Prostate gland (tissue), 2 donors: ENCODE data around the gene BRD7. TPM values are rescaled to one million over a fixed set of nuclear protein-coding genes. Genes with fewer than 3 reads are reported as not detected.

Experiments used
- DNase-seq: peaks from one replicate; pipeline ENCODE4 v3.0.0-alpha.2; 2019; ENCODE audit warnings: low spot score
- H3K27ac ChIP-seq, 2 donors: fragments of 200-600 bp; sonication (generic); 2 replicates each; pipeline ENCODE4 v1.5.1; 2017 to 2019
- H3K27me3 ChIP-seq: fragments of 200-600 bp; sonication (generic); replicated peaks from 2 replicates; pipeline ENCODE4 v1.5.1; 2019; ENCODE audit not compliant: insufficient read depth
- H3K36me3 ChIP-seq, 2 donors: fragments of 200-600 bp; sonication (generic); 1 replicate in 1 of 2; 2 replicates in 1 of 2; pipeline versions ENCODE4 v1.5.1 to v1.8.1; 2017 to 2019
- H3K4me1 ChIP-seq: fragments of 200-600 bp; sonication (generic); replicated peaks from 2 replicates; pipeline ENCODE4 v1.5.1; 2019
- H3K4me3 ChIP-seq, 2 donors: fragments of 200-600 bp; sonication (generic); 2 replicates each; pipeline ENCODE4 v1.5.1; 2017 to 2019
- H3K9me3 ChIP-seq: fragments of 200-600 bp; sonication (generic); 2 replicates; pipeline ENCODE4 v1.5.1; 2017
- POLR2A ChIP-seq: fragments of 450-650 bp; IDR thresholded peaks from one replicate; pipeline ENCODE4 v1.6.1; 2016; ENCODE audit warnings: antibody characterized with exemption, mild to moderate bottlenecking
- POLR2AphosphoS5 ChIP-seq: sonication (generic); formaldehyde crosslinking; IDR thresholded peaks from one replicate; pipeline ENCODE4 v1.6.1; 2017; ENCODE audit warnings: antibody characterized with exemption
- WGBS: methylation state at CpG from one replicate; pipeline ENCODE4 v1.1.5; 2018; 5-methylcytosine and 5-hydroxymethylcytosine counted together
- intact Hi-C: fragments of 100-400 bp; cut with DNase I; formaldehyde crosslinking; loops from one replicate; pipeline ENCODE4 v1.14.2; 2022
- total RNA-seq, 2 donors: library from RNA; depleted of rRNA; stranded (reverse); fragments of >200 nt; gene quantifications; one replicate each; pipeline ENCODE4 v1.1.0, GENCODE V29; 2016
- TF ChIP-seq, protein P1 (sequence below), 4 experiments: fragments of 200-600 bp in 2 of 4; fragments of 450-650 bp in 2 of 4; sonication (generic) in 2 of 4; IDR thresholded peaks; 1 replicate in 3 of 4; 2 replicates in 1 of 4; pipeline ENCODE4 v1.5.1; 2016 to 2019; ENCODE audit warnings: antibody characterized with exemption in 4 of 4, mild to moderate bottlenecking in 2 of 4, moderate library complexity in 2 of 4

BRD7 gene
- total RNA-seq, 2 donors from 2014 or later: 38.7 to 66.0 TPM

DNA sequence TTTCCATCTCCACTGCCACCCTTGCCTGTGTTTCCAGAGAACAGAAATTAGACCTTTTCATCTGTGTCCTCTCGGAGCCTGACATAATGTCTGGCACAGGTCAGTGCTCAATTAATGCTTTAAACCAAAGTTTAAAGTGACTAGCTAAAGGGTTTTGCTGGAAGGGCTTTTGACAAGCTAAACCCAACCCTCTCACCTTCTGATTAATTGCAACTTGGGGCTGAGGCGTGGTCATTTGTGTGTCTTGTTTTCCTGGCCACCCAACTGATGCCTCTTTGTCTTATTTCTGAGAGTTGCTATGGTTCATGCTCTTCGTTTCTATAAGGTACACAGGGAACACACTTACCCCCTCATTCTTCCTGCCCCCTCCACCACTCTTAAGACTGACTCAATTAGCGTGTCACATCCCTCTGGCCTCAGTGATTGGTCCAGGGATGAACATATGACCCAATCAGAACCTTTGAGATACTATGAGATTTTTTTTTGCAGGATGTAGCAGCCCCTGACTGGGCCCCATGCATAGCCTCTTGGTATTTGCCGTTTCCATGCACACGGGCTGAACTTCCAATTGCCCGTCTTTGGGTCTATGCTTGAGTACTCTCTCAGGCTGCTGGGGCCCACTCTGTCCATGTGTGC lies 15.8 kb upstream of the BRD7 start:
- H3K9me3 ChIP-seq: no peaks in the 10 kb centered on the region
- no peak overlapping the region for H3K4me3 ChIP-seq
- intact Hi-C loops: loop anchor here (5.0 kb wide), 1 partner anchor 133 kb away; no protein-coding TSS in a partner anchor
- H3K27me3 ChIP-seq: peaks cover 4% of the 10 kb centered on the region
- no peak overlapping the region for H3K27ac ChIP-seq
- WGBS: 68% methylated on average over 7 of the region's 7 CpGs
- no peak for DNase-seq
- TF ChIP-seq, protein P1, sequence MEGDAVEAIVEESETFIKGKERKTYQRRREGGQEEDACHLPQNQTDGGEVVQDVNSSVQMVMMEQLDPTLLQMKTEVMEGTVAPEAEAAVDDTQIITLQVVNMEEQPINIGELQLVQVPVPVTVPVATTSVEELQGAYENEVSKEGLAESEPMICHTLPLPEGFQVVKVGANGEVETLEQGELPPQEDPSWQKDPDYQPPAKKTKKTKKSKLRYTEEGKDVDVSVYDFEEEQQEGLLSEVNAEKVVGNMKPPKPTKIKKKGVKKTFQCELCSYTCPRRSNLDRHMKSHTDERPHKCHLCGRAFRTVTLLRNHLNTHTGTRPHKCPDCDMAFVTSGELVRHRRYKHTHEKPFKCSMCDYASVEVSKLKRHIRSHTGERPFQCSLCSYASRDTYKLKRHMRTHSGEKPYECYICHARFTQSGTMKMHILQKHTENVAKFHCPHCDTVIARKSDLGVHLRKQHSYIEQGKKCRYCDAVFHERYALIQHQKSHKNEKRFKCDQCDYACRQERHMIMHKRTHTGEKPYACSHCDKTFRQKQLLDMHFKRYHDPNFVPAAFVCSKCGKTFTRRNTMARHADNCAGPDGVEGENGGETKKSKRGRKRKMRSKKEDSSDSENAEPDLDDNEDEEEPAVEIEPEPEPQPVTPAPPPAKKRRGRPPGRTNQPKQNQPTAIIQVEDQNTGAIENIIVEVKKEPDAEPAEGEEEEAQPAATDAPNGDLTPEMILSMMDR (IDR thresholded peaks at IDR 0.05): no peak
- TF ChIP-seq POLR2AphosphoS5 (no peak), POLR2A (no peak)
- no peaks in the 10 kb centered on the region for H3K36me3 ChIP-seq
- no peaks in the 10 kb centered on the region for H3K4me1 ChIP-seq

DNA sequence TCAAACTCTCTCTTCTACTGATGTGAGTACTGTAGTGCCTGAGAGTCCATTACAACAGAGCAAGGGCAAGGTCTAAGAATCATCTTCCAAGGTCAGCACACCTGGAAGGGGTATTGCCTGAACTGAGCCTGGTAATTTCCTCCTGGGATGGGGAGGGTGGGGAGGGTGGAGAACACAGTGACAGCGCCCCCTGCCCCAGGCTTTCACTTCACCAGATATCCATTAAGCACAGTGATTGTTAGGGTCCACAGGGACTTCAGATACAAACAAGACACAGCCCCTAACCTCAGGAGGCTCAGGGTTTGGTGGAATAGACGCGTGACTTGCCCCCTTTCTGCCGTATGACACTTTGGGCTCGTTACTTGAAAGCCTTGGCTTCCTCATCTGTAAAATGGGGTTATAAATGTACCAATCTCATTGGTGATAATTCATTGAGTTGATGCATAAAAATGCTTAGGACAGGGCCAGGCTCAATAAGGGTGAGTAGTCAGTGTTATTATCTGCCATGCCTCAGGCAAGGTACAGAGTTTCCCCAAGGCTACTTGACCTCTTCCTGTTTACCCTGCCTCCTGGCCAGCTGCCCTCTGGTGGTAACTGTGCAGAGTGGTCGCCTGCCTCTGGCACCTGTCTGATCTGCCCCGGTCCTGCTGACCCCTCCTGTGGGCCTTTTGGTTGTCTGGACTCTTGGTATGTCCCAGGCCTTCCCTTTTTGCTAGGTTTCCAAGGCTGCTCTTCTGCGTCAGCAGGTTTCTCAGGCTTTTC lies 13.1 kb upstream of the BRD7 start:
- no peak for DNase-seq
- H3K27me3 ChIP-seq: no peaks in the 10 kb centered on the region
- H3K4me3 ChIP-seq: no peak overlapping the region
- intact Hi-C loops: no loop called here
- no peaks in the 10 kb centered on the region for H3K9me3 ChIP-seq
- WGBS: 77% methylated on average over 8 of the region's 8 CpGs
- no peaks in the 10 kb centered on the region for H3K36me3 ChIP-seq
- H3K27ac ChIP-seq: no peak overlapping the region
- H3K4me1 ChIP-seq: no peaks in the 10 kb centered on the region
- TF ChIP-seq POLR2AphosphoS5: no peak
- TF ChIP-seq, protein P1 (IDR thresholded peaks at IDR 0.05): no peak

DNA sequence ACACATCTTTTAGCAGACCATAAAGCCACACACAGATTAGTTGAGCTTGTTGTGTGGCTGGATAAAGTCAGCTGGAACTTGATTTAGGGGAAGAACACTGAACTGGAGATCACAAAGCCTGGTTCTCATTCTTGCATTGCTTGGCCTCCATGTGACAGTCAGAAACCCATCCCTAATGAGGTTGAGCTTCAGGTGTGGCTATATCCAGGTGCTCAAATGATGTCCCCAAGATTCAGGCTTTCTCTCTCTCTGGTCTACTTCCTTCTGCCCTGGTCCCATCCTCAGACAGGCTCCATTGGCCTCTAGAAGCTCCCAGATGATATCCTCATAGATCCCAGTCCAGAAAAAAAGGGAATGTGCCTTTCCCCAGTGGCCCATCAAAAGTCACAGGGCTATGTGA lies 9.6 kb upstream of the BRD7 start:
- intact Hi-C loops: loop anchor here (5.0 to 10.0 kb wide), 2 partner anchors 166 to 429 kb away; partner anchors contain the start of gene NKD1
- H3K27me3 ChIP-seq: no peaks in the 10 kb centered on the region
- DNase-seq: no peak
- TF ChIP-seq POLR2A (no peak), POLR2AphosphoS5 (no peak)
- TF ChIP-seq, protein P1 (IDR thresholded peaks at IDR 0.05): no peak
- H3K9me3 ChIP-seq: no peaks in the 10 kb centered on the region
- no peak overlapping the region for H3K4me3 ChIP-seq
- no peak overlapping the region for H3K27ac ChIP-seq
- no peaks in the 10 kb centered on the region for H3K4me1 ChIP-seq
- no peaks in the 10 kb centered on the region for H3K36me3 ChIP-seq

DNA sequence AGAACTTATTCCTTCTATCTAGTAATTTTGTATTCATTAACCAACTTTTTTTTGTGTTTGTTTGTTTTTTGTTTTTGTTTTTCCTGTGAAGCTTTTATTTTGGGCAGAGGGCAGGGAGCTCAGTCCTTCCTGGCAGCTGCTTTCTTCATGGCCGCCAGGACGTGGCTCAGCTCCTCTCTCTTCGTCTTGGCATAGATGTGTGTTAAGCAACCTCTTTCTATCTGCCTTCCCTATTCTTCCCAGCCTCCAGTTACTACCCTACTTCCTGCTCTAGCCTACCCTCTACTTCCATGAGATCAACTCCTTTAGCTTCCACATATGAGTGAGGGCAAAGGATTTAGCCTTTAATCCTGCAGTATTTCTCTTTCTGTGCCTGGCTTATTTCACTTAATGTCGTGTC lies 8.2 kb upstream of the BRD7 start:
- H3K27me3 ChIP-seq: no peaks in the 10 kb centered on the region
- no peaks in the 10 kb centered on the region for H3K9me3 ChIP-seq
- intact Hi-C loops: loop anchor here (5.0 to 10.0 kb wide), 2 partner anchors 168 to 430 kb away; partner anchors contain the start of gene NKD1
- H3K27ac ChIP-seq: no peak overlapping the region
- no peak for DNase-seq
- TF ChIP-seq POLR2AphosphoS5: no peak
- TF ChIP-seq, protein P1 (IDR thresholded peaks at IDR 0.05): no peak
- TF ChIP-seq POLR2A: no peak
- no peaks in the 10 kb centered on the region for H3K36me3 ChIP-seq
- no peaks in the 10 kb centered on the region for H3K4me1 ChIP-seq
- H3K4me3 ChIP-seq: no peak overlapping the region
- 77% methylated on average over 4 of the region's 4 CpGs for WGBS
